Coronary artery (tissue), 2 donors: ENCODE results near the gene CEP104.

Source experiments
- DNase-seq: peaks from one replicate; pipeline ENCODE4 v3.0.0-alpha.2; 2017; ENCODE audit warnings: low spot score
- H3K27ac ChIP-seq, 2 donors: fragments of 200-600 bp; sonication (generic); one replicate each; pipeline ENCODE4 v1.5.1; 2016 to 2019
- H3K4me3 ChIP-seq: fragments of 200-600 bp; sonication (generic); 2 replicates; pipeline ENCODE4 v1.5.1; 2016; ENCODE audit warnings: mild to moderate bottlenecking, moderate library complexity
- CTCF ChIP-seq: fragments of 200-600 bp; sonication (generic); IDR thresholded peaks from one replicate; pipeline ENCODE4 v1.5.1; 2019; ENCODE audit warnings: antibody characterized with exemption

Gene CEP104

GRCh38 chr1:3790500-3790923 is 66.5 kb downstream of the CEP104 start:
- no peak overlapping the region for H3K27ac ChIP-seq
- DNase-seq, result no peak
- H3K4me3 ChIP-seq, result no peak overlapping the region
- no peak for TF ChIP-seq CTCF

GRCh38 chr1:3789421-3790300 is 67.3 kb downstream of the CEP104 start:
- TF ChIP-seq CTCF, result no peak
- DNase-seq, result no peak
- H3K4me3 ChIP-seq, result no peak overlapping the region
- H3K27ac ChIP-seq, result no peak overlapping the region

- no peak overlapping the region for H3K4me3 ChIP-seq
- no peak for DNase-seq
- no peak overlapping the region for H3K27ac ChIP-seq
- no peak for TF ChIP-seq CTCF
These were observed 68.1 kb downstream of the CEP104 start for GRCh38 chr1:3788756-3789420.

GRCh38 chr1:3787745-3788605 is 69.0 kb downstream of the CEP104 start:
- H3K27ac ChIP-seq, result no peak overlapping the region
- TF ChIP-seq CTCF, result no peak
- DNase-seq, result no peak
- no peak overlapping the region for H3K4me3 ChIP-seq

- Histone ChIP-seq H3K4me3 (no peak overlapping the region), H3K27ac (no peak overlapping the region)
- no peak for DNase-seq
- no peak for TF ChIP-seq CTCF
These were observed 69.7 kb downstream of the CEP104 start for GRCh38 chr1:3787349-3787715.

GRCh38 chr1:3786468-3787348 is 70.3 kb downstream of the CEP104 start:
- no peak overlapping the region for H3K27ac ChIP-seq
- no peak for TF ChIP-seq CTCF
- no peak overlapping the region for H3K4me3 ChIP-seq
- DNase-seq, result no peak
